Dendritic cell treated with granulocyte-macrophage colony-stimulating factor and Interleukin-4, amounts not matched to agents 40 ng/mL and 50 ng/mL, for 4 days (primary cell): ENCODE results near the gene PHC3.
"Not testable (repeated sequence)": the region's sequence is repeated elsewhere in the genome, so short reads cannot be mapped to it uniquely, and the experiment has no call there.

Experiments used
- H3K27ac Mint-ChIP-seq: one replicate; pipeline ENCODE4 v1.8.0; 2022; ENCODE audit warnings: mild to moderate bottlenecking, mixed read lengths
- H3K27me3 Mint-ChIP-seq: one replicate; pipeline ENCODE4 v1.8.0; 2022; ENCODE audit warnings: mild to moderate bottlenecking, mixed read lengths
- H3K36me3 Mint-ChIP-seq: one replicate; pipeline ENCODE4 v1.8.0; 2022; ENCODE audit warnings: low read depth, mixed read lengths
- H3K4me1 Mint-ChIP-seq: one replicate; pipeline ENCODE4 v1.8.0; 2022; ENCODE audit warnings: low read depth, mixed read lengths
- H3K4me3 Mint-ChIP-seq: one replicate; pipeline ENCODE4 v1.8.0; 2022; ENCODE audit warnings: mild to moderate bottlenecking, moderate library complexity, mixed read lengths
- H3K9me3 Mint-ChIP-seq: one replicate; pipeline ENCODE4 v1.8.0; 2022; ENCODE audit warnings: mixed read lengths
- intact Hi-C: fragments of 100-400 bp; cut with micrococcal nuclease; formaldehyde crosslinking; loops from one replicate; pipeline ENCODE4 v1.15.0; 2022

Gene PHC3

DNA sequence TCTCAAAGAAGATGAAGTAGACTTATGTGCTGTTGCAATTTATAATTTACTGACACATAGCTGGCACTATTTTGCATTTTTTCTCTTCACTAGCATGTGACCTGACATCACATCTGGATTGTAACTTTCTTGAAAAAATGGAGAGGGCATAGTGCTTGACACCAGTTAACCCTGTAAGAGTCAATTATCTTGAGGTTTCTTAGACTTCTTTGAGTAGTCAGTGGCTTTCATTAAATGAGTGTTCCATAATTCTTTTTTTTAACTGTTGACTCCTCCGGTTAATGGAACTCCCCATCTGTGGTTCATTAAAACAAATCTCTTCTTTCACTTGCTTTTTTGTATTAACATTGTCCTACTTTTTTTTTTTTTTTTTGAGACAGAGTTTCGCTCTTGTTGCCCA is 23.8 kb upstream of the PHC3 start:
- intact Hi-C loops = no loop called here
- H3K27me3 Mint-ChIP-seq = no peaks in the 10 kb centered on the region
- no peaks in the 10 kb centered on the region for H3K36me3 Mint-ChIP-seq
- no peak overlapping the region for H3K27ac Mint-ChIP-seq
- no peak overlapping the region for H3K4me3 Mint-ChIP-seq
- no peaks in the 10 kb centered on the region for H3K4me1 Mint-ChIP-seq
- H3K9me3 Mint-ChIP-seq = peaks cover 10% of the 10 kb centered on the region

DNA sequence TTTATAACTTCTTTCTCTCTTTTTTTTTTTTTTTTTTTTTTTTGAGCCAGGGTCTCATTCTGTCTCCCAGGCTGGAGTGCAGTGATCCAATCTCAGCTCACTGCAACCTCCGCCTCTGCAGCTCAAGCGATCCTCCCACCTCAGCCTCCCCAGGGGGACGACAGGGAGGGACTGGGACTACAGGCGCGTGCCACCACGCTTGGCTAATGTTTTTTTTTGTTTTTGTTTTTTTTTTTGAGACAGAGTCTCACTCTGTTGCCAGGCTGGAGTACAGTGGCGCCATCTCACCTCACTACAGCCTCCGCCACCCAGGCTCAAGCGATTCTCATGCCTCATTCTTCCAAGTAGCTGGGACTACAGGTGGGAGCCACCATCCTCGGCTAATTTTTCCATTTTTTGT is 23.0 kb upstream of the PHC3 start:
- Mint-ChIP-seq H3K9me3 (peaks cover 2% of the 10 kb centered on the region), H3K4me3 (no peak overlapping the region), H3K4me1 (no peaks in the 10 kb centered on the region), H3K36me3 (no peaks in the 10 kb centered on the region), H3K27me3 (peaks cover 2% of the 10 kb centered on the region), H3K27ac (no peak overlapping the region)
- intact Hi-C loops = no loop called here

DNA sequence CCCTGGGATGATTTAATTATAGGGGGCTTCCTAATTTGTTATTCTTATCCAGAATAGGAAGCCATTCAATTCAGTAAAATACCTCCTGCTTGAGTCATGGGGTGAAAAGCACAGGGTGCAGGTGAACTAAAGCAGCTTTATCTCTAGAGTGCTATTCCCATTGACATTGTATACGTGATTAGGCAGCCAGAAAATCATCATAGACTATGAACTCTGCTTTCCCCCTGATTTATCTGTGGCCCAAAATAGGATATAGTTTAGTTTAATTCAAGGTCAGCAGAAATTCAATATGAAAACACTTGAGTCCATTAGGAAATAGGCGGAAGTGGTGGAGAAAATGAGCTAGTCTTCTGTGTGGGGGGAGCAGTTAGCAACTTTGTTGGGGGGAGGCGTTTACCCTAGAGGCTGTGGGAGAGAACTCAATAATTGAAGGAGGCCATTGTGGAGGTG is 22.5 kb upstream of the PHC3 start:
- Mint-ChIP-seq H3K9me3 (no peaks in the 10 kb centered on the region), H3K4me3 (no peak overlapping the region), H3K4me1 (no peaks in the 10 kb centered on the region), H3K27me3 (peaks cover 2% of the 10 kb centered on the region), H3K27ac (no peak overlapping the region), H3K36me3 (no peaks in the 10 kb centered on the region)
- intact Hi-C loops = no loop called here

DNA sequence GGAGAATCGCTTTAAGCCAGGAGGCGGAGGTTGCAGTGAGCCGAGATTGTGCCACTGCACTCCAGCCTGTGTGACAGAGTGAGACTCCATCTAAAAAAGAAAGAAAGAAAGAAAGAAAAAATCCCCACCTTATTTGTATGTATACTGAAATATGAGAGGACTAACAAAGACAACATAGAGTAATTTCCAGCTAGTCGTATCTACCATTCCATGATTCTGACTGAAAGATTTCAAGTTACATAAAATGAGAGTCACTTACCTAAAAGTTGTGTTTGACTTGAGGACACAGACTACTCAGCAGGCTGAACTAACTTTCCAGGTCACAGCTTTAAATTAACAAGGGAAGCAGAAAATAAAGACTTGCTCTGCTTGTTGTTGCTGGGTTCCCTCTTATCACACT is 21.9 kb upstream of the PHC3 start:
- intact Hi-C loops = no loop called here
- no peak overlapping the region for H3K4me3 Mint-ChIP-seq

DNA sequence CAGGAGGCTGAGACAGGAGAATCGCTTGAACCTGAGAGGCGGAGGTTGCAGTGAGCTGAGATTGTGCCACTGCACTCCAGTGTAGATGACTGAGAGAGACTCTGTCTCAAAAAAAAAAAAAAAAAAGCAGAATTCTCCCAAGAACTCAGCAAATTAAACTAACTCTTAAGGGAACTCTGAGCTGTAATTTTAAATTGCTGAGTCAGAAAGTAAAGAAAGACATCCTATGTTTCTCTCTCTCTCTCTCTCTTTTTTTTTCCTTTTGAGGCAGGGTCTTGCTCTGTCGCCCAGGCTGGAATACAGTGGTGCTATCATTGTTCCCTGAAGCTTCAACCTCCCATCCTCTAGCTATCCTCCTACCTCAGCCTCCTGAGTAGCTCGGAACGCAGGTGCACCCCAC is 20.0 kb upstream of the PHC3 start:
- Mint-ChIP-seq H3K27me3 (peaks cover 4% of the 10 kb centered on the region), H3K9me3 (no peaks in the 10 kb centered on the region), H3K27ac (no peak overlapping the region), H3K36me3 (no peaks in the 10 kb centered on the region), H3K4me3 (no peak overlapping the region), H3K4me1 (no peaks in the 10 kb centered on the region)
- intact Hi-C loops = no loop called here

More for the DNA sequence above, 21.9 kb upstream of the PHC3 start:
- Mint-ChIP-seq H3K9me3 (no peaks in the 10 kb centered on the region), H3K27ac (no peak overlapping the region), H3K4me1 (no peaks in the 10 kb centered on the region), H3K36me3 (no peaks in the 10 kb centered on the region), H3K27me3 (peaks cover 4% of the 10 kb centered on the region)

DNA sequence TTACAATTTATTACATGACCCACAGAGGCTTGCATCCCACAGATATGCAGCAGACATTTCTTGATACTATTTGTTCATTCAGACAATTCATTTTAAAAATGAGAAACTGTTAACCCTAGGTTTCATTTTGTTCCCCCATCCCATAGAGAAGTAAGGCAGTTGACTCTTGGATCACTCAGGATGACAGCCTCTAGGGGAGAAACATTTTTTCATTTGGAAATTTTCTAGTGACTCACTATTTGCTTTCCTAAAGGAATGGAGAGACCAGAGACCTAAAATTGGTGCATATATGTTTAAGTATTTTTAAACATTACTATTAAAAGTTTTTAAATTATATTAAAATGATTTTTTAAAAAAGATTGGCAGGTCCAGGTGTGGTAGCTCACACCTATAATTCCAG is 19.5 kb upstream of the PHC3 start:
- intact Hi-C loops = no loop called here
- Mint-ChIP-seq H3K27ac (no peak overlapping the region), H3K27me3 (peaks cover 4% of the 10 kb centered on the region), H3K4me3 (no peak overlapping the region), H3K36me3 (no peaks in the 10 kb centered on the region), H3K4me1 (peaks cover 1% of the 10 kb centered on the region), H3K9me3 (no peaks in the 10 kb centered on the region)

DNA sequence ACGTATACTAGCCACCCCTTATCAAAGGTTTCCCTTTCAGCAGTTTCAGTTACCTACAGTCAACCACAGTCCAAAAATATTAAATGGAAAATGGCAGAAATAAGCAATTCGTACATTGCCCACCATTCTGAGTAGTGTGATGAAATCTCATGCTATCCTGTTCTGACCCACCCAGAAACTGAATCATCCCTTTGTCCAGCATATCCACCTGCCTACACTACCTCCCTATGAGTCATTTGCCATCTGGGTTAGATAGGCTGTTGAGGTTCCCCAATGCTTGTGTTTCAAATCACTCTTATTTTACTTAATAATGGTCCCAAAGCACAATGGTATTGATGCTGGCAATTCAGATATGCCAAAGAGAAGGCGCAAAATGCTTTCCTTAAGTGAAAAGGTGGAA is 15.3 kb upstream of the PHC3 start:
- H3K9me3 Mint-ChIP-seq = no peaks in the 10 kb centered on the region
- H3K27ac Mint-ChIP-seq = no peak overlapping the region
- no peaks in the 10 kb centered on the region for H3K36me3 Mint-ChIP-seq
- H3K4me1 Mint-ChIP-seq = peaks cover 5% of the 10 kb centered on the region
- H3K4me3 Mint-ChIP-seq = no peak overlapping the region
- intact Hi-C loops = no loop called here
- H3K27me3 Mint-ChIP-seq = peaks cover 4% of the 10 kb centered on the region

DNA sequence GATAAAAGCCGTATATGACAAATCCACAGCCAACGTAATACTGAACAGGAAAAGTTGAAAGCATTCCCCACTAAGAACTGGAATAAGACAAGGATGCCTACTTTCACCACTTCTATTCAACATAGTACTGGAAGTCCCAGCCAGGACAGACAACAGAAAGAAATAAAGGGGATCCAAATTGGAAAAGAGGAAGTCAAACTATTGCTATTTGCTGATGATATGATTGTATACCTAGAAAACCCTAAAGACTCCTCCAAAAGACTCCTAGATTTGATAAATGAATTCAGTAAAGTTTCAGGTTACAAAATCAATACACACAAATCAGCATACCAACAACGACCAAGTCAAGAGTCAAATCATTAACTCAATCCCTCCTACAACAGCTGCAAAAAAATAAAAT is 14.2 kb upstream of the PHC3 start:
- H3K27me3 Mint-ChIP-seq, H3K4me3 Mint-ChIP-seq, H3K27ac Mint-ChIP-seq: not testable (repeated sequence)

DNA sequence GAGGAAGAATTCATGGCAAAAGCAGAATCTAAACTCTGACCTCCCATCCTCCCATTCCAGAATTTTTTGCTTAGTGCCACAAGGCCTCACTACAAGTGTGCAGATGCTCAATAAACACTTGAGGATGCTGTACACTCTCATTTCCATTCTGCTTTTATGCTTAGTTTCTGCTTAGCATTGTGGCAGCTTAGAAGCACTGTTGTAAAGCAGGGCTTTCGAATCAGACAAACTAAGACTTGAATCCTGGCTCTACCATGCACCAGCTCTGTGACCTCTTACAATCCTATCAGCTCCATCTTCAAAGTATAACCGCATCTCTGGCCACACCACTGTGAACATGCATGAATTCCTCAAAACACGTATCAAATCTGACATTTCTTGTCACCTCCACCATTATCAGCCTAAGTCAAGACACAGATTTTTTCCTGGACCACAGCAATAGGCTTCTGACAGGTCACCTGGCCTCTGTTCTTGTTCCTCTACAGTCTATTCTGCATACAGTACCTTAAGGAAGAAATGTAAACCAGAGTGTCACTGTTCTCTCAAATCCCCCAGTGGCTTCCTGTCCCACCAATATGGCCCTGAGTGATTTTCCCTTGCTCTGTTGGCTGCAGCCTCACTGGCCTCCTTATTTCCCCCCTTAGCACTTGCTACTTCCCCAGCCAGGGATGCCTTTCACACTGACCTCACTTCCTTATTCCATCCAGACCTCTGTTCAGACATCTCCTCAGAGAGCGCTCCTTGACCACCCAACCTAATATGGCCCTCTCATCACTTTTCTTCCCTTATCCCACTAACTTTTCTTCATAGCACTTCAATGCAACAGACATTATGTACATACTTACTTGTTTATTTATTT is 8.1 kb upstream of the PHC3 start:
- H3K9me3 Mint-ChIP-seq = no peaks in the 10 kb centered on the region
- peaks cover 16% of the 10 kb centered on the region for H3K4me1 Mint-ChIP-seq
- H3K27me3 Mint-ChIP-seq = no peaks in the 10 kb centered on the region
- H3K27ac Mint-ChIP-seq = no peak overlapping the region
- intact Hi-C loops = no loop called here
- no peaks in the 10 kb centered on the region for H3K36me3 Mint-ChIP-seq
- no peak overlapping the region for H3K4me3 Mint-ChIP-seq

More for the DNA sequence above, 14.2 kb upstream of the PHC3 start:
- H3K4me1 Mint-ChIP-seq, intact Hi-C loops, H3K36me3 Mint-ChIP-seq, H3K9me3 Mint-ChIP-seq: not testable (repeated sequence)

DNA sequence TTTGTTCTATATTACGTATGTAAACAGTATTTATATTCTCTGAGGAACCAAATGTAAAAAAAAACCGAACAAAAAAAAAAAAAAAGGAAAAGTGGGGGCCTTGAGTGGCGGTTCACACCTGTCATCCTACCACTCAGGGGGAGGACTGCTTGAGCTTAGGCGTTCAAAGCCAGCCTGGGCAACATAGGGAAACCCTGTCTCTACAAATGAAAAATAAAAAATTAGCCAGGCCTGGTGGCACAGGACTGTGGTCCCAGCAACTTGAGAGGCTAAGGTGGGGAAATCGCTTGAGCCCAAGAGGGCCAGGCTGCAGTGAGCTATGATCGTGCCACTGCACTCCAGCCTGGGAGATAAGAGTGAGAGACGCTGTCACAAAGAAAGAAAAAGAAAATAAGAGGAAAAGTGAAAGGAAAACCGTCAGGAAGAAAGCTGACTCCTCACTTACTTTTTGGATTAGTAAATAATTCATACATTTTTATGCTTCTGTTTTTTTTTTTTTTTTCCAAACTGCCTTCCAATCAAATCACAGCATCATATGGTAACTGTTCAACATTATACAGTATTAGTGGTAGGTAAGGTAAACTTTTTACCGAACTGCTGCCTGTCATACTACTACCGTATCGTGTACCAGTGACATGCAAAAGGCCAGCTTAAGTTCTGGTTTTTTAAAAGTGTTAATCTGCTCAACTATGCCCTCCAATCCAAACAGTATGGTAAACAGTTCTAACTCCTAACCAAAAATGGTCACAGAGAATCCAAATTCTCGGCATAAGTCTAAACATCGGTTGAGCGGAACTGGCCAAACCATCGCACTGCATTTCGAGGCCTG is 1.2 kb downstream of the PHC3 start:
- Mint-ChIP-seq H3K4me3 (peak overlapping the region; percentile 98), H3K9me3 (no peaks in the 10 kb centered on the region), H3K27ac (peak overlapping the region; percentile 99), H3K36me3 (peaks cover 48% of the 10 kb centered on the region), H3K27me3 (no peaks in the 10 kb centered on the region), H3K4me1 (peaks cover 22% of the 10 kb centered on the region)
- intact Hi-C loops = loop anchor here (2.0 kb wide), 3 partner anchors 43 to 407 kb away; partner anchors contain the start of genes MYNN and PRKCI

DNA sequence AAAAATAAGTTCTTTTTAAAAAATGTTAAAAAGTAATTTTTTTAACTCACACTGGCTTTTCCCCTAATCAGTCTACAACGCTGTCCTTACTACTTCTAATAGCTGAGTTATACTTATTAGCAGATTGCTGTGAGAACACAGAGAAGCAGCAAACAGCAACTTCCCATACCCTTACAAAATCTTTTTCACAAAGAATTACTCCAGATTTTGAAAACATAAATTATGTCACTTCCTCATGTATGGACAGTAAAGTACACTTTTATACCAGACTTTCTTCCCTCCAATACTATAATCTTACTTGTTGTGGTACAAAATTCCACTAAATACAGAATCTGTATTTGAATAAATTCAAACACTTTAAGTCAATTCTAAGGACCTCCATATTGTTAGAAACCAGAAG is 2.1 kb downstream of the PHC3 start:
- H3K27me3 Mint-ChIP-seq = no peaks in the 10 kb centered on the region
- intact Hi-C loops = loop anchor here (10.0 kb wide), 2 partner anchors 55 to 195 kb away; no protein-coding TSS in a partner anchor
- no peaks in the 10 kb centered on the region for H3K9me3 Mint-ChIP-seq
- peak overlapping the region; percentile 40 for H3K4me3 Mint-ChIP-seq
- H3K4me1 Mint-ChIP-seq = peaks cover 24% of the 10 kb centered on the region
- peak overlapping the region; percentile 99 for H3K27ac Mint-ChIP-seq
- H3K36me3 Mint-ChIP-seq = peaks cover 57% of the 10 kb centered on the region

DNA sequence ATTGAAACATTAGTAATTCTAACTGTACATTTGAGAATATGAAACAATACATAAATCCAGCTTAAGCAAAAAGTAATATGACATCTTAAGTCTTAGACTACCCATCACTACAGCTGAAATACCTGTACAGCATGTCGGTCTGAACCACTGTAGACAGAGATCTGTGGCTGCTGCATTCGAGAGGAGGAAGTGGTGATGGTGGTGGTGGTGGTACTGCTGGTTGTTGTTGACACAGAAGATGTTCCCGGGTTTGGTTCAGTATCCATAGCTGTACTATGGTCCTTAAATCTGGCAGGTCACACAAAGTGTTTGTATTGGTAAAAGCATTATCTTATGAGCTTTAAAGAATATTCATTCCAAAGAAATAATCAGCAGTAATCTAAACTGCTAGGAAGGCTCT is 2.9 kb downstream of the PHC3 start:
- H3K27me3 Mint-ChIP-seq = no peaks in the 10 kb centered on the region
- intact Hi-C loops = loop anchor here (10.0 kb wide), 2 partner anchors 54 to 194 kb away; no protein-coding TSS in a partner anchor
- no peaks in the 10 kb centered on the region for H3K9me3 Mint-ChIP-seq
- no peak overlapping the region for H3K4me3 Mint-ChIP-seq
- H3K4me1 Mint-ChIP-seq = peaks cover 24% of the 10 kb centered on the region
- H3K27ac Mint-ChIP-seq = no peak overlapping the region
- peaks cover 59% of the 10 kb centered on the region for H3K36me3 Mint-ChIP-seq

DNA sequence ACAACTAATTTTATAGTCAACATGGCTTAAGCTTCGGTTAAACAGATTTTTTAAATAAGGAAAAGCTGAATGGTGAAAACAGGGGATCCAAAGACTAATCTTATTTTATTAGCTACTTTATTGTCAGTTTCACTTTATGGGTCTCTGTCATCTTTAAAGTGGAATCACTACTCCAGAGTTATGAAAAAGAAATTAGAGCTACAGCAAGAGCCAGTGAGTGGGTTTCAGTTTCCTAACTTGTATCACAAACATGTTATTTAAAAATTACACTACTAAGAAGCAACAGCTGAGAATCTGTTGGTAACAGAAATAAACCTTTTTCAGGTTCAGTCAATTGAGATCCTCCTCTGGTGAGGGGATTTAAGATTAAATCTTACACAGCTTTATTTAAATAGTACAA is 10.0 kb downstream of the PHC3 start:
- H3K4me3 Mint-ChIP-seq = no peak overlapping the region

DNA sequence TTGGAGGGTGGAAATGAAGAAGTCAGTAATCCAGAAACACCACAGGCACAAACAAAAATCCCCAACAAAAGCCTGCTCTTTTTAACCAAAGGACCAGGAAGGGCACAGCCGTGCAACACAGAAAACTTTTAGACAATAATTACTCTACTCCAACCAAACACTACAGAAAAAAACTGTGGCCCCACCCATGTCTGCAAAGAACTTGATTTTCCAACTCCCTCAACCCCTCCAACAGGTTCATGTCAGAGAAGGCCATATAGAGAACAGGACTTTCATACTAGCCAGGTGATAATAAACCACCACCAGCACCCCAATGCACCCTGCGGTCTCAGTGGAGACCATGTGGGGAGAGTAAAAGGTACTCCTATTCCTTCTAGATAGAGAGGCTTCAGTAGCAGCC is 16.8 kb downstream of the PHC3 start:
- H3K27me3 Mint-ChIP-seq = no peaks in the 10 kb centered on the region
- no peaks in the 10 kb centered on the region for H3K9me3 Mint-ChIP-seq
- peaks cover 96% of the 10 kb centered on the region for H3K36me3 Mint-ChIP-seq
- H3K4me1 Mint-ChIP-seq = peaks cover 30% of the 10 kb centered on the region
- H3K27ac Mint-ChIP-seq = no peak overlapping the region
- H3K4me3 Mint-ChIP-seq = no peak overlapping the region
- intact Hi-C loops = no loop called here

More for the DNA sequence above, 10.0 kb downstream of the PHC3 start:
- Mint-ChIP-seq H3K27ac (no peak overlapping the region), H3K27me3 (no peaks in the 10 kb centered on the region), H3K36me3 (peaks cover 84% of the 10 kb centered on the region), H3K9me3 (no peaks in the 10 kb centered on the region), H3K4me1 (peaks cover 11% of the 10 kb centered on the region)
- intact Hi-C loops = loop anchor here (10.0 kb wide), 2 partner anchors 47 to 187 kb away; no protein-coding TSS in a partner anchor
